Left kidney (tissue), 2 donors: ENCODE results near the gene ENTPD7. TPM values are rescaled to one million over a fixed set of nuclear protein-coding genes. Genes with fewer than 3 reads are reported as not detected.
"Not testable (repeated sequence)": the region's sequence is repeated elsewhere in the genome, so short reads cannot be mapped to it uniquely, and the experiment has no call there.

Experiments used
- DNase-seq: peaks from one replicate; pipeline ENCODE4 v3.0.0-alpha.2; 2013
- polyA plus RNA-seq: library from polyadenylated mRNA; unstranded; fragments of 120-200 nt; gene quantifications from one replicate; pipeline ENCODE4 v1.2.1, GENCODE V29; 2013; ENCODE audit not compliant: insufficient read length

The ENTPD7 gene
- polyA plus RNA-seq, 1 donor, result 22.6 TPM

DNA sequence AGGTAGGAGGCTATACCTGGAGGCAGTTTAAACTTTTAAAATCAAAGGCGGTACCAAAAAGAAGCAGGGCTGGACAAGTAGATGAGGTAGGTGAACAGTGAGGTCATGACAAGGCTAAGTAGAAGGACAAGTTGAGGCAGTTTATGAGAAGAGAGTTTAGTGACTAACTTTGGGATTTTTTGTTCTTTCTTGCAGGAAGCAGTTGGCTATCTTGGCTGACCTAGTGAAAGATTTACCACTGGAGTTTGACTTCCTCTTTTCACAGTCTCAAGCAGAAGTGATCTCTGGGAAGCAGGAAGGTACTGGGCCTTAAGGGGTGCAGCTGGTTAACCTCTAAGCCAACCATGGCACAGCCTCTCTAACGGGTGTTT, 26.3 kb downstream of the ENTPD7 start:
- no peak for DNase-seq

GRCh38 chr10:99689461-99689860, 30.2 kb downstream of the ENTPD7 start:
- no peak for DNase-seq

GRCh38 chr10:99693933-99694583, 34.7 kb downstream of the ENTPD7 start:
- no peak for DNase-seq

GRCh38 chr10:99695761-99696160, 36.5 kb downstream of the ENTPD7 start:
- DNase-seq, result no peak

- DNase-seq, result no peak
Measured at GRCh38 chr10:99698504-99699080, 39.3 kb downstream of the ENTPD7 start.

DNA sequence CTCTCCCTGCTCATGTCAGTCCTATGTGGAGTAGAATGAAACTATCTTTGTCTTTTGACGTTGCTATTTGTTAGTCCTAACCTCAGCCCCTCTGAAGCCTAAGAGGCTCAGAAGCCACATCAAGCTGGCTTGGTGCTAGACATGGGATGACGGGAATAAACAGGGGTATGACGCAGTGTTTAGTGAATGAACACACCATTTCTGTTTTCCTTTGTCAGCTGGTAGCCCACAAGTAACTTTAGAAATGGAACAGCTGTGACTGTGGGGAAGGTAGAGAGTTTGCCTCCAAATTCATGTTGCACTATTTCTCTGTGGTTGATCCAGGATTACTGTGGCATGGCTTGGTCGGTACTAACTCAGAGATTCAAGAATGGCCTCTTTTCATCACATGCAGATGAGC, 41.3 kb downstream of the ENTPD7 start:
- DNase-seq, result no peak

GRCh38 chr10:99708428-99709012, 49.2 kb downstream of the ENTPD7 start:
- DNase-seq, result peak; percentile 18

DNA sequence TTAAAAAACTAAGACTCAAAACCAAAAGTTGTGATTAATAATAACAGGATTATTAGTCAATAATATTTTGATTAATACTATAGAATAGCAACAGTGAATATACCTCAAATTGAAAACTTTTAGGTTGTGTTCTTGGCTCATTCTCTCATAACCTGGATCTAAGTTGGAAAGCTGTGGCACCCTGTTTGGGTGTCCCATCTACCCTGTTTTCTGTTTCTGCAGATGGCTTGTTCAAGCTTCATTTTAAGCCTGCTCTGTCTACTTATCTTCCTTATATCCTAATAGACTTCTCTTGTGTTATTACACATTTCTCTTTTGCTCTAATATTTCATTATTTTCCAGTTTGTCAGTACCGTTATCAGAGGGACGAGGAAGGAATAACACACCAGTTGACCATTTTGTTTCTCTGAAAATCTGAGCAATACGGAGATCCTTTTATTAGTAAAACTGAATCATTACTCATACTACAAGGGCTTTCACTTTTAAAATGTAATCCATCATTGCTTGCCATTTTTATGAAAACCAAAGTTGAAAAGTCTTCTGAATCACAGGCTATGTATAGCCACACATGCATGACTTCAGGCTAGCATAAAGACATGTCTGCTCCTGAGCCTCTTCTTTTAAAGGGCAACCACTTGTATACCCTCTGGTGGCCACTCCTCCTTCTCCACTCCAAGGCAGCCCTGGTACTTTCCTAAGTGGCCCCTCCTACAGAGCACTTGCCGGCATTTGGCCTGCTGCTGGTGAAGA, 50.3 kb downstream of the ENTPD7 start:
- no peak for DNase-seq

DNA sequence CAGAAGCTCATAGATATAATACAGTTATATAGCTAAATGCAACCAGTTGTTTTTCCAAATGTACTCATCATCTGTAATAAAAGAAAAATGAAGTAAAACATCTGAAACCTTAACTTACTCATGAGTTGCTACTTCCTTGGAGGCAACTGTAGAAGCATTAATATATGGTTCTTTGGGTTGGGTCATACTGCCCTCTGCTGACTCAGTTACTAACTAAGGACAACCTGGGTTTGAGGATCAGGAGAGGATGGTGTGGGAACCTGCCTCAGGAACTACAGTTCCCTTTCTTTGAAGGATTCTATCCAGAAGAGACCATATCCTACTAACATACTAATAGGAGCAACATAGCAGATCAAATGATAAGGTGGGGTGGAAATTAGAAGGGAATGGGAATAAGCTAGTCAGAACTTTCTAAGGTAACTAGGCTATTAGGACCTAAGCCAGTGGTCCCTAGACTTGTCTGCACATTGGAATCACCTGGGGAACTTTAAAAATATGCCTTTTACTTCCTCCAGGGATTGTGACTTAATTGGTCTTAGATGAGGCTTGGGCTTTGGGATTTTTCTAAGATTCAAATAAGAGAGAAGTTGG, 51.9 kb downstream of the ENTPD7 start:
- peak; percentile 44 for DNase-seq

- DNase-seq, result no peak
Measured at GRCh38 chr10:99714446-99714845, 55.1 kb downstream of the ENTPD7 start.

DNA sequence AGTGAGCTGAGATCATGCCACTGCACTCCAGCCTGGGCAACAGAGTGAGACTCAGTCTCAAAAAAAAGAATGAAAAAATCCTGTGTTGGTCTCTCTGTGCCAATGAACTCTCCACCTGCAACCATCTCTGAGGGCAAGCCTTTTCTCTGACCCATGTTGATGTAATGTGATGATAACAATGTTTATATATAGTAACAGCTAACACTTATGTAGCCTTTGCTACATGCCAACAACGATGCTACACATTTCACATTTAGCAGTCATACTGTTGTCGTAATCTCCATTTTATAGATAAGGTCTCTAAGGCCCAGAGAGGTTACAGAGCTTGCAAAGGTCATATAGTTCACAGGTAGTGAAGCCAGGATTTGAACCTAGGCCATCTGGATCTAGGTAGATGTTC, 61.1 kb downstream of the ENTPD7 start:
- no peak for DNase-seq

- DNase-seq, result no peak
Measured at GRCh38 chr10:99730026-99730425, 70.7 kb downstream of the ENTPD7 start.

- no peak for DNase-seq
Measured at GRCh38 chr10:99731306-99732032, 72.2 kb downstream of the ENTPD7 start.

DNA sequence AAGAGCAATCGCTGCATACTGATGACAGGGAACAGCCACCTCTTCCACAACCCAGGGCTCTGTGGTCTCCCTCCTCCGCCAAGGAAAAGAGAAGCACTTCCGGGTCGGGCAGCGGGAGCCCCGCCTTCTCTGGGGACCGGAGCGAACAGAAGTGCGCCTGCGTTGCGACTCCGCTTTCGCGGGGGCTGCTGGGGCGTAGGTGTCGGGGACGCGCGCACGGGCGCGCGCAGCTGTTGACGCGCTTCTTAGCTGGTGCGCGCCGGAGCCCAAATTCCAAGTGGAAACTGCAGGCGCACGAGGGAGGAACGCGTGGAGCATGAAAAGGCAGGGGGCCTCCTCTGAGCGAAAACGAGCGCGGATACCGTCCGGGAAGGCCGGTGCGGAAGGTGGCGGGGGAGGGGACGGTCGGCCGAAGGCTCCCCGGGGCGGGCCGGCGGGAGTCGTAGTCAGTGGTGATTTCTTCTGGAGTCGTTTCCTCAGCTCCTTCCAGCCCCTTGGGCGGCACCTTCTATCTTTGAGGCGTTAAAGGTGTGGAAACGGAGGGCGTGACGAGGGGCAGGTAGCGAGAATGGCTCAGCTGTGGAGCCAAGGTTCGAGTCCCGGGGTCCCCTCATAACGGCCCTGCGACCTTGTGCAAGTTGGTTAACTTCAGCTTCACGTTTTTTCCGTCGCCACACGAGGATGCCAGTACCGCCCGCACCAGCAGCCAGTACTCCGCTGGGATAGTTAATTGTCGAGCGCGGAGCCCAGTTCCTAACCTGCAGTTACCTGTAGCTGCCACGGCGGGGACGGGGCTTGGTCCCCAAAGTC, 72.9 kb downstream of the ENTPD7 start, which contains the start of the genes COX15 and CUTC:
Gene COX15 (minus strand): TSS at position 95 of the 810 bp plus-strand sequence. CDS start 78 bp downstream, at position 17.
Gene CUTC (plus strand): TSS at position 202 of the 810 bp plus-strand sequence. CDS start 115 bp downstream, at position 317.
- DNase-seq, result peak; percentile 97

DNA sequence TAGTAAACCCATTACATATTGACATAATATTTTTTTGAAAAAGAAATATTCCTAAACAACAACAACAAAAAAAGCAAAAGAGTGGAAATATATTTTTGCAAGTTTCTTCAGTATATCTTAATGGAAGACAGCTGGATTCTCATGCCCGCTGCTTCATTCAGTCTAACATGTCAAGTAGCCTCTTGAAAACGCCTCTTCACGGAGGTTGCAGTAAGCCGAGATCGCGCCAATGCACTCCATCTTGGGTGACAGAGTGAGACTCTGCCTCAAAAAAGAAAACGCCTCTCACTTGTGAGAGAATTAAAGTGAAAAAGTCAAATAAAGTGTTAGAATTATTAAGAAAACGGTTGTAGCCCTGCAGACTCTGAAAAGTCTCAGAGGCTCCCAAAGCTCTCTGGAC, 74.1 kb downstream of the ENTPD7 start:
- DNase-seq, result no peak

DNA sequence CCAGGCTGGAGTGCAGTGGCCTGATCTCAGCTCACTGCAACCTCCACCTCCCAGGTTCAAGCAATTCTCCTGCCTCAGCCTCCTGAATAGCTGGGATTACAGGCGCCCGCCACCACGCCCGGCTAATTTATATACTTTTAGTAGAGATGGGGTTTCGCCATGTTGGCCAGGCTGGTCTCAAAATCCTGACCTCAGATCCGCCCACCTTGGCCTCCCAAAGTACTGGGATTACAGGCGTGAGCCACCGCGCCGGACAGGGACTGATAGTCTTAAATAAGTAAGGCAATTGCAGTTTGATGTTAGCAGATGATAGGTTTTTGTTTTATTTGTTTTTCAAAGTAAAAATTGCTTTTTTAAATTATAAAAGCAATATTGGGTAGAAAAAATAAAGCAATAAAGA, 74.8 kb downstream of the ENTPD7 start:
- not testable (repeated sequence) for DNase-seq

DNA sequence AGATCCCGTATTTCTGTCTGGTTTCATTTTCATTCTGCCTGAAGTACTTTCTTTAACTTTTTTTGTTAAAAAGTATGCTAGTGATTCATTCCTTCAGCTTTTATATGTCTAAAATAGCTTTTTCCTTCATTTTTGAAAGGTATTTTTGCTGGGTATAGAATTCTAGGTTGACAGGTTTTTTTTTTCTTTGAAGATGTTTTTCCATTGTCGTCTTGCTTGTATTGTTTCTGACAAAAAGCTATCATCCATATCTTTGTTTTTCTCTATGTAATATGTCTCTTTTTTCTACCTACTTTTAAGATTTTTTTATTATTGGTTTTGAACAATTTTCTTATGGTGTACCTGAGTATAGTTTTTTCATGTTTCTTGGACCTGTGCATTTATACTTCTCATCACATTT, 81.0 kb downstream of the ENTPD7 start:
- DNase-seq, result no peak

DNA sequence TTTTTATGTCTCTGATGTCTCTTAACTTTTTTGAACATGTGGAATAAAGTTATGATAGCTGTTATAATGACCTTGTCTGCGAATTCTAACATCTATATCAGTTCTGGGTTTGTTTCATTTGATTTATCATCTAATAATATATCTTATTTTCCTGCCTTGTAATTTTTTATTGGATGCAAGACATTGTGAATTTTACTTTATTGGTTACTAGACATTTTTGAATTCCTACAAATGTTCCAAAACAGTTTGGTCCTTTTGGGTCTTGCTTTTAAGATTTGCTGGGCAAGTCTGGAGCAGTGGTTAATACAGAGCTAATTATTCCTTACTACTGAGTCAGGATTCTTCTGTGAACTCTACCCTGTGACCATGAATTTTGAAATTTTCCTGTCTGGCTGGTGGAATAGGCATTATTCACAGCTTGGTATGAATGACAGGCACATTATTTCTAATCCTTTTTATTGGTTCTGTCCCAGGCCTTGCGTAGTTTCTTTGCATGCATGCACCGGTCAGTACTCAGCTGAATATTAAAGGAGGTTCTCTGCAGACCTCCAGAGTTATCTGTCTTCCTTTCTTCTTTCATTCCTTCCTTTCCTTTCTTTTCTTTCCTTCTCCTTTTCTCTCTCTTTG, 81.7 kb downstream of the ENTPD7 start:
- DNase-seq, result no peak

DNA sequence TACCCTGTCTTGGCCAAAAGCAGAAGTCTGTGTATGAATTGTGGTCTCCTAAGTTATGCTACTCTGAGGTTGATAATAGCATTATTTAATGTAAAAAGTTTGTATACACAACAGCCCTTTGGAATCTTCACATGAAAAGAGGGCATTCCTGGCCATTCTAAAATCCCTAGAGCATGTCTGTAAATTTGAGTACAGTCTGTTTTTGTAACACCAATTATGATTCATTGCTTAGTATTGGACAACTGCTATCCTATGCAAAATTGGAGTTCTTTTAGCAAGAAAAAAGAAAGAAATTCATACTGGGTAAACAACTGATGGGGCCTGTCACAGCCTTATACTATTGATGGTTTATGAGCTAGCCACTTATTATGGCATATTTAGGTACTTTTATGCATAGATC, 82.9 kb downstream of the ENTPD7 start:
- DNase-seq, result no peak

GRCh38 chr10:99742701-99743100, 83.4 kb downstream of the ENTPD7 start:
- no peak for DNase-seq
